HG02970 (cell line): Measurements from ENCODE around the gene CTBP1.
A peak's percentile ranks its signal among the peaks of the same experiment; 100 is the strongest.

Experiments used
- ATAC-seq: cut with Tn5 transposase; IDR thresholded peaks from one replicate; pipeline ENCODE4 v1.9.1; 2021; ENCODE audit warnings: mild to moderate bottlenecking, moderate library complexity, moderate number of reproducible peaks; ENCODE audit not compliant: unreplicated experiment, low FRiP score

CTBP1 gene

DNA sequence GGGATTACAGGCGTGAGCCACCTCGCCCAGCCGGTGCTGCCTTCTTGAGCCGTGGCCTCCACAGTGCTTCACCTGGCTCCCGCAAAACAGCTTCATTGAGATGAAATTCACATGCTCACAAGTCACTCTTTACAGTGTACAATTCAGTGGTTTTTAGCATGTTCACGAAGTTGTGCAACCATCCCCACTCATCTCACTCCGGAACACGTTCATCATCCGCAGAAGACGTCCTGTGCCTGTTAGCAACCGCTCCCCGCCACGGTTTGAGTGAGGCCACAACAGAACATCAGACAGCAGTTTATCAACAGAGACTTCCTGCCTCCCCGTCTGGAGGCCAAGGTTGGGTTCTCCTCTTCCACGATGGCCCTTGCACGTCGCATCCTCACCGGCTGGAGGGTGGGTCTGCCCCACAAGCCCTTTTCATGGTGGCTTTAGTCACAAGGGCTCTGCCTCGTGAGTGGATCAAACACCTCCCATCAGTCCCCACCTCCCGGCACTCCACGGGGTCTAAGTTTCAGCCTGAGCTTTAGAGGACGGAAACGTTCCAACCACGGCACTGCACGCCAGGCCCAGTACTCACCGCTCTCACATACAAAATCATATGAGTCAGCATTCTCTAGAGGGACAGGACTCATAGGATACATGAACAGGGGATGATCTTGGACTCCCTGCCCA lies 46.9 kb downstream of the CTBP1 start:
- ATAC-seq, result no peak

- no peak for ATAC-seq
These were observed 48.4 kb downstream of the CTBP1 start for GRCh38 chr4:1200425-1201035.

GRCh38 chr4:1199556-1200331 lies 49.2 kb downstream of the CTBP1 start:
- ATAC-seq, result no peak

- no peak for ATAC-seq
These were observed 50.7 kb downstream of the CTBP1 start for GRCh38 chr4:1198098-1198844.

- no peak for ATAC-seq
These were observed 52.3 kb downstream of the CTBP1 start for GRCh38 chr4:1196421-1197183.

DNA sequence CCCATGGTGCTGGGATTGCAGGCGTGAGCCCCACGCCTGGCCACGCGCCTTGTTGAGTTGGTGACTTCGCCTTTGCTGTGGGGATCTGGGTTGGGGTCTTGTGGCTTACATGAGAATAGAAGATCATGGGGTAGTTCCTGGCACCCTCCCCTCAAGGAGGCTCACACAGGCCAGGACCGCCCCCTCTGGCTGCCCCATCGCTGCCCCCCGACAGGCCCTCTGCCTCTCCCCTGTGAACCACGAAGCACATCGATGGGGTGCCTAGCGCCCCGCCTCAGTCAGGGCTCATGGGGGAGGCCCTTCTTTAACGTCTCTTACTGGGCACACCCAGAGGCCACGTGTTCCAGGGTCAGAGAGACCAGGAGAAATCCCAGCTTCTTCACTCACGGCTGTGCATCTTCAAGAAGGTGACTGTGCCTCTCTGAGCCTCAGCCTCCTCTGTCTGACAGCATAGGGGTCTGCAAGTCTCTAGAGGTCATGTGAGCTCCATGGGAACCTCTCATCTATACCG lies 53.0 kb downstream of the CTBP1 start:
- ATAC-seq, result no peak

DNA sequence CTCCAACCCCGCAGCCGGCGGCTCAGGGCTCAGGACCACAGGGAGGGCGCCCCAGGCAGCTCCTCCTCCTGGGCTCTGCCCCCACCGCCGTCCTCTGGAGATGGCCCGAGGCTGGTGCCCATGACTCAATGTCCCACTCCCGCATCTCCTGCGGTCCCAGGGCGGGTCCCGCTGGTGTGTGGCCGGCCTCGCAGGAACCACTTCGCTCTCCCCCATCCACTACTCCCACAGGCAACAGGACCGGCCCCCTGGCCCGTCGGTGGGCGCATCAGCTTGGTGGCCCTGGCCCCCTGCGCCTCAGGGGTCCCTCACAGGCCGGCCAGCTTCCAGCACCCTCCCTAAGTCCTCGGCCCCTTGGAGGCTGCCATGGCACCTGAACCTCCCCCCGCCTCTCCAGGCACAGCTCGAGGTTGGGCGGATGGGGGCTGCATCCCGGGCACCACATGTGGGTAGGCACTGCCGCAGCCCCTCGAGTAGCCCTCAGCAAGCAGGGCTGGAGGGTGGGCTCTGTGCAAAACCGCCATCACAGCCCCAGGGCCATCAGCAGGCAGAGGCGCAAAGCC lies 53.7 kb downstream of the CTBP1 start:
- ATAC-seq, result no peak

DNA sequence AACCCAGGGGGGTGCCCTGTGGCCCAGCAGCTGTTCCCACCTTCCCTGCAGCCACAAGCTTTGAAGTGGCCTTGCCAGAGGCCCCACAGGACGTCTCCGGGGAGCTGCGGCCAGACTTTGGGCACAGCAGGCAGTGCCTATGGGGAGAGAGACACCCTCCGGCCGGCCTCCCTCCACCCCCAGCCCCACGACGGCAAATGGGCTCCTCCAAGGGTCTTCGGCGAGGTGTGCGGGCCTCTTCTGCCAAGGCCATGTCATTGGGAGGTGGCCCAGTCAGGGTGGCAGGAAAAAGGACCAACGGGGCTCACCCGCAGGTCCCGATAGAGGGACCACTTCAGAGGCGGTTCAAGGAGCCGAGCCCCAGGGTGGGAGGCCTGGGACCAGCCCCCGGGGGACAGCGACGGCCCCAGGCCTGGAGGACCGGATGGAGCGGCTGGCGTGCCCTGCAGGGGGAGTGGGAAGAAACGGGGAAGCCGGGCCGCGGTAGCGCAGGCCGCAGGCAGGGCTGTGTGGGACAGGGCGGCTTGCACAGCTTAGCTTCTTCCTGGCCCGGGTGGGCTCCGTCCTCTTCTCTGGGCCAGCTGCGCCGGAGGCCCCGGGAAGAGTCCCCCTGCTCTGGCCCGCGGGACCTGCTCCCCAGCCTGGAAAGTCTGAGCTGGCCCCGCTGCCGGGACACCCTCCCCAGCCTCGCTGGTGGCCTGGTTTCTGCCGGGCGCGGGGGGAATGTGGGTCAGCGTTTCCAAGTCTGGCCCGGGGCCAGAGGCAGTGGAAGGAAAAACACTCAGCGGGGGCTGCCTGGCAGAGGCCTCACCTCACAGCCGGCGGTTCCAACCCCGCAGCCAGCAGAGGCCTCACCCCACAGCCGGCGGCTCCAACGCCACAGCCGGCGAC lies 54.7 kb downstream of the CTBP1 start:
- no peak for ATAC-seq

GRCh38 chr4:1193206-1194009 lies 55.5 kb downstream of the CTBP1 start:
- ATAC-seq, result no peak

GRCh38 chr4:1192493-1193205 lies 56.3 kb downstream of the CTBP1 start:
- ATAC-seq, result no peak

DNA sequence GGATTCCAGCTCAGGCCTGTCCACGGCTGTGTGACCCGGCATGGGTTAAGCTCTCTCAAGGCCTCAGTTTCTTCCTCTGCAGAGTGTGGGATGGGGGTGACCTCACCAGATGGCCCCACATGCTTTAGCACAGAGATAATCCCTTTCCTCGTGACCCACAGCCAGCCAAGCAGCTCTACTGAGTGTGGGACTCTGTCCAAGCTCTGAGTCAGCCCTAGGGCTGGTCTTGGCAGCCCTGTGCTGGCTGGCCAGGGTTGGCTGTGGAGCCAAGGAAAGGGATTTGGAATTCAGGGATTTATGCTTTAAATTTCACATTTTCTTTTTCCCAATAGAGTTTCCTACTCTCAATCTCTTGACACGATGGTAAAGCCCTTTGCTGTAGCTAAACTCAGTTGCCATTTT lies 56.8 kb downstream of the CTBP1 start:
- no peak for ATAC-seq

DNA sequence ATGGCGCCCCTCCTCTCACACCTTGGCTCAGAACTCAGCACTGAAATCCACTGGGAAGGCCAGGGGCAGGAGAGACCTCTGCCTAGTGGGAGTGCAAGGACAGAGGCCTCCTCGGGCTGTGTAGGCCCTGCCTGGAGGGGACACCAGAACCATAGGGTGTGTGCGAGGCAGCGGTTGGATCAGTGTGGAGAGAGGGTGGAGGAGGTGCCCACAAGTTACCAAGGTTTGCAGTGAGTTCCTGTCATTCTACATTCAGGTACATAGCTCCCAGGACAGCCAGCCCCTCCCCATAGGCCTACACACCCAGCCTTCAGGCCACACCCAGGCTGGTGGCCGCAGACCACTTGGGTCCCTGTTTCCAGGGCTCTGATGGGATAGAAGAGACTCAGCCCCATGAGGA lies 57.3 kb downstream of the CTBP1 start:
- ATAC-seq, result no peak

DNA sequence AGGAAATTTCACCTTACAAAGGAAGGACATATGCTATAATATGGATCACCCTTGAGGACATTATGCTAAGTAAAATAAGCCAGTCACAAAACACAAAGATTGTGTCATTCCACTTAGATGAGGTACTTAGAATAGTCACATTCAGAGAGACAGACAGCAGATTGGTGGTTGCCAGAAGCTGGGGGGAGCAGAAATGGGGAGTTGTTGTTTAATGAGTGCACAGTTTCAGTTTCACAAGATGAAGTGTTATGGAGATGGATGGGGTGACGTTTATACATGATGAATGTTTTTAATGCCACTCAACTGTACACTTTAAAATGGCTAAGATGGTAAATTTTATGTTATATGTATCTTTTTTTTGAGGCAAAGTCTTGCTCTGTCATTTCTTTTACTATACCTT lies 61.7 kb downstream of the CTBP1 start:
- ATAC-seq, result no peak

DNA sequence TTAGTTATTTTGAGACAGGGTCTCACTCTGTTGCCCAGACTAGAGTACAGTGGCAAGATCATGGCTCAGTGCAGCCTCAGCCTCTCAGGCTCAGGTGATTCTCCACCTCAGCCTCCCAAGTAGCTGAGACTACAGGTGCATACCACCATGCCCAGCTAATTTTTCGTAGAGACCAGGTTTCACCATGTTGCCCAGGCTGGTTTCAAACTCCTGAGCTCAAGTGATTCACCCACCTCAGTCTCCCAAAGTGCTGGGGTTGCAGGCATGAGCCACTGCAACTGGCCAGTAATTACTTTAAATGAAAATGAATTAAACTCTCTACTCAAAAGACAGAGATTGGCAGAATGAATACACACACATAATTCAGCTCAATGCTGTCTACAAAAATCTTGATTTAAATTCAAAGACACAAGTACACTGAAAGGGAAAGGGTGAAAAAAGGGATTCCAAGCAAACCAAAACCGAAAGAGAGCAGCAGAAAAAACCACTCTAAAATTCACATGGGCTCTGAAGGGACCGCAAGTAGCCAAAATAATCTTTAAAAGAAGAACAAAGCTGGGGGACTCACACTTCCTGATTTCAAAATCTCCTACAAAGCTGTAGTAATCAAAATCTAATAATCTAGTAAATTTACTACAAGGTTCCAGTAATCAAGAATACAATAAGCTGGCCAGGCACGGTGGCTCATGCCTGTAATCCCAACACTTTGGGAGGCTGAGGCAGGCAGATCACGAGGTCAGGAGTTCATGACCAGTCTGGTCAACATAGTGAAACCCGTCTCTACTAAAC lies 64.8 kb downstream of the CTBP1 start:
- peak; percentile 59 for ATAC-seq

GRCh38 chr4:1182313-1182712 lies 66.6 kb downstream of the CTBP1 start:
- no peak for ATAC-seq

DNA sequence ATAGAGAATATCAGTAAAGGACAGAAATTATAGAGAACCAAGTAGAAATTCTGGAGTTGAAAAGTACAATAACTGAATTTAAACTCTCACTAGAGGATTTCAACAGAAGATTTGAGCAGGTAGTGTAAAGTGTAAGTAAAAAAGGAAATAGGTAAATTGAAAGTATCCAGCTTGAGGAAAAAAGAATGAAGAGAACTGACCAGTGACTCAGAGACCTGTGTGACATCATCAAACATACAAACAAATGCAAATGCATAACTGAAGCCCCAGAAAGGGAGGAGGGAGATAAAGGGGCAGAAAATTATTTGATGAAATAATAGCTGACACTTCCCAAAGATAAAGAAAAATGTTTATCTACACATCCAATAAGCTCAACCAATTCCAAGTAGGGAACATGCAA lies 68.3 kb downstream of the CTBP1 start:
- ATAC-seq, result no peak

- no peak for ATAC-seq
These were observed 69.0 kb downstream of the CTBP1 start for GRCh38 chr4:1179976-1180375.
